Fibroblast of skin of back (primary cell): Measurements from ENCODE around the gene PGBD5.

Experiments
- DNase-seq: peaks from one replicate; pipeline ENCODE4 v3.0.0-alpha.2; 2013

The PGBD5 gene

GRCh38 chr1:230278871-230279582 lies 147.1 kb downstream of the PGBD5 start:
- no peak for DNase-seq

- DNase-seq: no peak
These were observed 147.8 kb downstream of the PGBD5 start for GRCh38 chr1:230278376-230278775.

GRCh38 chr1:230277201-230278025 lies 148.7 kb downstream of the PGBD5 start:
- no peak for DNase-seq

GRCh38 chr1:230276401-230276800 lies 149.7 kb downstream of the PGBD5 start:
- DNase-seq: no peak

GRCh38 chr1:230274254-230274653 lies 151.9 kb downstream of the PGBD5 start:
- no peak for DNase-seq

- no peak for DNase-seq
These were observed 152.9 kb downstream of the PGBD5 start for GRCh38 chr1:230273141-230273710.

GRCh38 chr1:230272557-230272956 lies 153.6 kb downstream of the PGBD5 start:
- no peak for DNase-seq

- no peak for DNase-seq
These were observed 154.7 kb downstream of the PGBD5 start for GRCh38 chr1:230271300-230272035.

GRCh38 chr1:230270559-230271281 lies 155.4 kb downstream of the PGBD5 start:
- no peak for DNase-seq

- DNase-seq: no peak
These were observed 156.0 kb downstream of the PGBD5 start for GRCh38 chr1:230270185-230270558.

GRCh38 chr1:230268371-230269170 lies 157.6 kb downstream of the PGBD5 start:
- peak; percentile 68 for DNase-seq

GRCh38 chr1:230267338-230268065 lies 158.6 kb downstream of the PGBD5 start:
- no peak for DNase-seq

- DNase-seq: no peak
These were observed 159.7 kb downstream of the PGBD5 start for GRCh38 chr1:230266456-230266855.

GRCh38 chr1:230265200-230266115 lies 160.7 kb downstream of the PGBD5 start:
- DNase-seq: no peak
